Epithelial cell of esophagus (primary cell): Measurements from ENCODE around the gene TNFAIP8L3.
A peak's percentile ranks its signal among the peaks of the same experiment; 100 is the strongest.

ENCODE experiments used
- DNase-seq: peaks from one replicate; pipeline ENCODE4 v3.0.0; 2010; ENCODE audit warnings: low read depth
- H3K4me3 ChIP-seq: 2 replicates; pipeline ENCODE4 v1.5.1; 2011; ENCODE audit warnings: mild to moderate bottlenecking, low read length, control low read depth
- CTCF ChIP-seq: IDR thresholded peaks from 2 replicates; pipeline ENCODE4 v1.5.1; 2011; ENCODE audit warnings: low read depth, mild to moderate bottlenecking, low read length, control low read depth, inconsistent platforms; ENCODE audit not compliant: insufficient read depth; ENCODE audit errors: missing control alignments

Gene TNFAIP8L3

GRCh38 chr15:51065261-51065660, 29.4 kb downstream of the TNFAIP8L3 start:
- H3K4me3 ChIP-seq = no peak overlapping the region
- DNase-seq = no peak
- no peak for TF ChIP-seq CTCF

- H3K4me3 ChIP-seq = no peak overlapping the region
- TF ChIP-seq CTCF = no peak
- no peak for DNase-seq
These were observed 32.0 kb downstream of the TNFAIP8L3 start for GRCh38 chr15:51062736-51063135.

- DNase-seq = no peak
- H3K4me3 ChIP-seq = no peak overlapping the region
- no peak for TF ChIP-seq CTCF
These were observed 34.6 kb downstream of the TNFAIP8L3 start for GRCh38 chr15:51060030-51060673.

- TF ChIP-seq CTCF = no peak
- H3K4me3 ChIP-seq = no peak overlapping the region
- peak; percentile 9 for DNase-seq
These were observed 40.2 kb downstream of the TNFAIP8L3 start for GRCh38 chr15:51054535-51054934.

- no peak for DNase-seq
- TF ChIP-seq CTCF = no peak
- H3K4me3 ChIP-seq = no peak overlapping the region
These were observed 41.1 kb downstream of the TNFAIP8L3 start for GRCh38 chr15:51053571-51053970.

- no peak for TF ChIP-seq CTCF
- DNase-seq = peak; percentile 48
- no peak overlapping the region for H3K4me3 ChIP-seq
These were observed 42.9 kb downstream of the TNFAIP8L3 start for GRCh38 chr15:51051776-51052175.

GRCh38 chr15:51049081-51049480, 45.6 kb downstream of the TNFAIP8L3 start:
- TF ChIP-seq CTCF = no peak
- DNase-seq = peak; percentile 24
- H3K4me3 ChIP-seq = no peak overlapping the region
